Left lobe of liver (tissue), 2 donors: ENCODE data around the gene GPR89A. TPM values are rescaled to one million over a fixed set of nuclear protein-coding genes. Genes with fewer than 3 reads are reported as not detected.
A peak's percentile ranks its signal among the peaks of the same experiment; 100 is the strongest.
"Not testable (repeated sequence)": the region's sequence is repeated elsewhere in the genome, so short reads cannot be mapped to it uniquely, and the experiment has no call there.

Experiments
- ATAC-seq: fragments of 200-7000 bp; cut with Tn5 transposase; one replicate; pipeline ENCODE4 v1.9.1; 2020; ENCODE audit warnings: mild to moderate bottlenecking, moderate library complexity
- DNase-seq: peaks from one replicate; pipeline ENCODE4 v3.0.0-alpha.2; 2020; ENCODE audit warnings: low spot score
- total RNA-seq: library from RNA; stranded (reverse); gene quantifications from one replicate; pipeline ENCODE4 v1.2.1, GENCODE V29; 2021
- donor health status: DM: no; HTN: no; CAD: no; lungs with moderate emphysema.
- donor health status: DM: no; HTN: yes; CAD: no.

GPR89A gene
- total RNA-seq, 1 donor from 2014 or later: 15.3 TPM

- peak; percentile 85 for ATAC-seq
- DNase-seq: peak; percentile 86
These were observed 106.8 kb downstream of the GPR89A start for GRCh38 chr1:145714524-145715111.

- DNase-seq: no peak
- ATAC-seq: no peak
These were observed 109.0 kb downstream of the GPR89A start for GRCh38 chr1:145716641-145717345.

GRCh38 chr1:145717833-145718232, 110.0 kb downstream of the GPR89A start:
- ATAC-seq: no peak
- no peak for DNase-seq

GRCh38 chr1:145718465-145718864, 110.7 kb downstream of the GPR89A start:
- not testable (repeated sequence) for DNase-seq, ATAC-seq

- ATAC-seq: no peak
- DNase-seq: no peak
These were observed 111.7 kb downstream of the GPR89A start, which contains the start of gene CD160 for GRCh38 chr1:145719230-145720079. CD160 (plus strand) TSS chr1:145719499; CDS start chr1:145728328, 8,829 bp downstream.

Other genes starting within 250 kb of the GPR89A start
- gene NBPF20, start 182.4 kb upstream of the GPR89A start, total RNA-seq: 10.0 TPM
- gene PDZK1, start 99.4 kb downstream of the GPR89A start, total RNA-seq: 76.0 TPM
- not detected for gene CD160, start 111.5 kb downstream of the GPR89A start, total RNA-seq
- gene RNF115, start 216.1 kb downstream of the GPR89A start, total RNA-seq: 4.9 TPM
- gene POLR3C, start 216.2 kb downstream of the GPR89A start, total RNA-seq: 7.4 TPM
- gene NUDT17, start 237.6 kb downstream of the GPR89A start, total RNA-seq: 0.63 TPM